H9 (cell line): Measurements from ENCODE around the gene PAFAH1B1. TPM values are rescaled to one million over a fixed set of nuclear protein-coding genes. Genes with fewer than 3 reads are reported as not detected.
A peak's percentile ranks its signal among the peaks of the same experiment; 100 is the strongest.

Source experiments
- DNase-seq: peaks from one replicate; pipeline ENCODE4 v3.0.0-alpha.2; 2017
- H2AFZ ChIP-seq: one replicate; pipeline ENCODE4 v1.6.1; 2013; ENCODE audit warnings: mild to moderate bottlenecking, low read length, control low read depth, moderate library complexity
- H2AK5ac ChIP-seq: 2 replicates; pipeline ENCODE4 v1.6.1; 2013; ENCODE audit warnings: low read length, control low read depth, mixed read lengths; ENCODE audit not compliant: insufficient read length
- H2BK120ac ChIP-seq: one replicate; pipeline ENCODE4 v1.6.1; 2013; ENCODE audit warnings: low read depth, mild to moderate bottlenecking, low read length, control low read depth, inconsistent platforms; ENCODE audit not compliant: poor library complexity, severe bottlenecking
- H2BK12ac ChIP-seq: 2 replicates; pipeline ENCODE4 v1.6.1; 2013; ENCODE audit warnings: low read length, control low read depth, mixed read lengths, low read depth; ENCODE audit not compliant: insufficient read length
- H2BK15ac ChIP-seq: 2 replicates; pipeline ENCODE4 v1.6.1; 2013; ENCODE audit warnings: low read depth, low read length, control low read depth
- H2BK20ac ChIP-seq: one replicate; pipeline ENCODE4 v1.6.1; 2013; ENCODE audit warnings: low read depth, mild to moderate bottlenecking, low read length, control low read depth, inconsistent platforms; ENCODE audit not compliant: poor library complexity, severe bottlenecking
- H2BK5ac ChIP-seq: 2 replicates; pipeline ENCODE4 v1.6.1; 2013; ENCODE audit warnings: low read length, control low read depth, mixed read lengths; ENCODE audit not compliant: insufficient read length
- H3K14ac ChIP-seq: 2 replicates; pipeline ENCODE4 v1.6.1; 2013; ENCODE audit warnings: low read length, control low read depth; ENCODE audit not compliant: insufficient read depth
- H3K18ac ChIP-seq: 2 replicates; pipeline ENCODE4 v1.6.1; 2013; ENCODE audit warnings: low read depth, mild to moderate bottlenecking, mixed read lengths, low read length, control low read depth; ENCODE audit not compliant: insufficient read length
- H3K23ac ChIP-seq: 2 replicates; pipeline ENCODE4 v1.6.1; 2013; ENCODE audit warnings: low read length, control low read depth, mixed read lengths, low read depth; ENCODE audit not compliant: insufficient read length
- H3K23me2 ChIP-seq: 2 replicates; pipeline ENCODE4 v1.6.1; 2013; ENCODE audit warnings: low read depth, mild to moderate bottlenecking, mixed read lengths, low read length, control low read depth; ENCODE audit not compliant: insufficient read length, poor library complexity, severe bottlenecking
- H3K27ac ChIP-seq: 2 replicates; pipeline ENCODE4 v1.5.1; 2013; ENCODE audit warnings: low read length, control low read depth, mixed read lengths, low read depth; ENCODE audit not compliant: insufficient read length
- H3K27me3 ChIP-seq: 2 replicates; pipeline ENCODE4 v1.6.1; 2013; ENCODE audit warnings: low read length, control low read depth, inconsistent platforms; ENCODE audit not compliant: insufficient read depth
- H3K4ac ChIP-seq: 2 replicates; pipeline ENCODE4 v1.6.1; 2013; ENCODE audit warnings: low read depth, mild to moderate bottlenecking, control low read depth, inconsistent platforms, low read length, moderate library complexity
- H3K4me1 ChIP-seq: 2 replicates; pipeline ENCODE4 v1.6.1; 2013; ENCODE audit warnings: low read length, control low read depth, inconsistent platforms; ENCODE audit not compliant: insufficient read depth
- H3K4me2 ChIP-seq: 2 replicates; pipeline ENCODE4 v1.6.1; 2013; ENCODE audit warnings: low read length, control low read depth, mixed read lengths; ENCODE audit not compliant: insufficient read length, insufficient read depth
- H3K56ac ChIP-seq: 2 replicates; pipeline ENCODE4 v1.6.1; 2013; ENCODE audit warnings: low read depth, mild to moderate bottlenecking, mixed read lengths, low read length, control low read depth; ENCODE audit not compliant: insufficient read length
- H3K79me1 ChIP-seq: 2 replicates; pipeline ENCODE4 v1.6.1; 2013; ENCODE audit warnings: low read depth, mild to moderate bottlenecking, moderate library complexity, low read length, control low read depth, inconsistent platforms; ENCODE audit not compliant: insufficient read depth, poor library complexity, severe bottlenecking
- H3K79me2 ChIP-seq: 2 replicates; pipeline ENCODE4 v1.6.1; 2013; ENCODE audit warnings: low read length, control low read depth, inconsistent platforms; ENCODE audit not compliant: insufficient read depth
- H3K9ac ChIP-seq: 2 replicates; pipeline ENCODE4 v1.6.1; 2013; ENCODE audit warnings: low read length, control low read depth, mixed read lengths; ENCODE audit not compliant: insufficient read length; ENCODE audit errors: extremely low read depth
- H3K9me3 ChIP-seq: one replicate; pipeline ENCODE4 v1.6.1; 2013; ENCODE audit warnings: low read depth, low read length, inconsistent platforms; ENCODE audit not compliant: control insufficient read depth
- H3T11ph ChIP-seq: one replicate; pipeline ENCODE4 v1.6.1; 2013; ENCODE audit warnings: mild to moderate bottlenecking, low read length, control low read depth, inconsistent platforms
- H4K20me1 ChIP-seq: one replicate; pipeline ENCODE4 v1.6.1; 2013; ENCODE audit not compliant: control insufficient read depth, insufficient read length, insufficient read depth
- H4K5ac ChIP-seq: 2 replicates; pipeline ENCODE4 v1.6.1; 2013; ENCODE audit warnings: low read depth, mild to moderate bottlenecking, mixed read lengths, low read length, control low read depth; ENCODE audit not compliant: insufficient read length
- H4K8ac ChIP-seq: replicated peaks from 2 replicates; pipeline ENCODE4 v1.6.1; 2013; ENCODE audit warnings: low read length, control low read depth, mixed read lengths, low read depth; ENCODE audit not compliant: insufficient read length
- H4K91ac ChIP-seq: 2 replicates; pipeline ENCODE4 v1.6.1; 2013; ENCODE audit warnings: low read depth, mild to moderate bottlenecking, moderate library complexity, mixed read lengths, low read length, control low read depth; ENCODE audit not compliant: insufficient read length
- H3K27ac Mint-ChIP-seq, 3 experiments: 2 replicates in 2 of 3; 3 replicates in 1 of 3; pipeline ENCODE4 v1.8.0; 2020 to 2021; ENCODE audit warnings: mixed read lengths in 3 of 3, mild to moderate bottlenecking in 1 of 3, moderate library complexity in 1 of 3
- H3K27me3 Mint-ChIP-seq: 2 replicates; pipeline ENCODE4 v1.8.0; 2021; ENCODE audit warnings: low read depth, mild to moderate bottlenecking, moderate library complexity, mixed read lengths
- H3K36me3 Mint-ChIP-seq, 3 experiments: 2 replicates in 2 of 3; 3 replicates in 1 of 3; pipeline ENCODE4 v1.8.0; 2020 to 2021; ENCODE audit warnings: low read depth in 3 of 3, mixed read lengths in 3 of 3; ENCODE audit not compliant: insufficient read depth in 1 of 3
- H3K4me1 Mint-ChIP-seq, 2 experiments: 2 replicates each; pipeline ENCODE4 v1.8.0; 2020; ENCODE audit warnings: mixed read lengths in 2 of 2
- H3K4me3 Mint-ChIP-seq, 2 experiments: 2 replicates in 1 of 2; 3 replicates in 1 of 2; pipeline ENCODE4 v1.8.0; 2020 to 2021; ENCODE audit warnings: mild to moderate bottlenecking in 2 of 2, mixed read lengths in 2 of 2, moderate library complexity in 1 of 2
- H3K9me3 Mint-ChIP-seq, 2 experiments: 2 replicates in 1 of 2; 3 replicates in 1 of 2; pipeline ENCODE4 v1.8.0; 2020; ENCODE audit warnings: mild to moderate bottlenecking in 2 of 2, mixed read lengths in 2 of 2, moderate library complexity in 1 of 2
- WGBS: extraction: QIAGEN DNeasy Blood & Tissue Kit; methylation state at CpG from one replicate; pipeline ENCODE4 v1.1.7; 2013; ENCODE audit warnings: missing lambda C conversion rate, low lambda C conversion rate, mixed read lengths; ENCODE audit not compliant: insufficient read length; ENCODE audit errors: extremely low coverage; 5-methylcytosine and 5-hydroxymethylcytosine counted together
- total RNA-seq: library from RNA; stranded (reverse); gene quantifications from 2 replicates; pipeline ENCODE4 v1.2.1, GENCODE V29; 2021
- TF ChIP-seq, protein P1 (sequence below): fragments of 200-600 bp; sonication (generic); conservative IDR thresholded peaks from 3 replicates; pipeline ENCODE4 v1.8.0; 2021; ENCODE audit warnings: antibody characterized with exemption, mild to moderate bottlenecking

The PAFAH1B1 gene
- total RNA-seq, 1 experiment from 2014 or later = 134 TPM

DNA sequence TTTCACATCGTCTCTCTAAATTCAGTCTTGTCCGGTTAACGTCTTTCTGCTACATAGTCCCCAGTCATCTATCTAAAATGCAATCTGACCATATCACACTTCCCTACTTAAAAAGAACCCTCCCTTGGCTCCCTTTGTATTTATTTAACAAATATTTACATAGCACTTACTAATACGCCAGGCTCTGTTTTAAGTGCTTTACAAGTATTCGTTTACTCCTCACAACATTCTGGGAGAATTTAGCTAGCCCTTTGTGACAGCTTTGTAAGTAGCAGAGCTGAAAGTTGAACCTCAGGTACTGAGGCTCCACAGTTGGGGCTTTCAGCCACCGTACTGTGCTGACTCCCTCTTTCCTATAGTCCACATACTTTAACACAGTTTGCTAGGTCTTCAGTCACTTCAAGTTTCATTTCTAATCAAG, 9.2 kb downstream of the PAFAH1B1 start:
- Histone ChIP-seq H2BK120ac (no peak overlapping the region), H3K23me2 (no peaks in the 10 kb centered on the region), H4K91ac (no peak overlapping the region), H2BK5ac (no peak overlapping the region), H3K4me1 (no peaks in the 10 kb centered on the region), H3K9me3 (no peaks in the 10 kb centered on the region), H3K14ac (no peak overlapping the region), H3T11ph (no peak overlapping the region), H2AK5ac (no peak overlapping the region), H3K56ac (no peak overlapping the region), H3K23ac (no peak overlapping the region), H3K79me1 (peaks cover 4% of the 10 kb centered on the region), H3K27me3 (no peaks in the 10 kb centered on the region), H2BK20ac (no peak overlapping the region), H2BK12ac (no peak overlapping the region), H2AFZ (no peak overlapping the region), H3K18ac (no peak overlapping the region), H4K8ac (no peak overlapping the region), H2BK15ac (no peak overlapping the region), H3K27ac (no peak overlapping the region), H3K9ac (no peak overlapping the region), H4K5ac (no peak overlapping the region), H4K20me1 (no peaks in the 10 kb centered on the region), H3K4ac (no peak overlapping the region), H3K4me2 (no peak overlapping the region), H3K79me2 (peaks cover 74% of the 10 kb centered on the region; the same call in 1 of the 2 replicates)
- peaks cover 0 to 2% (median 2%) of the 10 kb centered on the region in 3 experiments; a peak in 4 of 7 replicates for H3K36me3 Mint-ChIP-seq
- no peaks in the 10 kb centered on the region for H3K27me3 Mint-ChIP-seq
- no peaks in the 10 kb centered on the region for H3K9me3 Mint-ChIP-seq
- 100% methylated on average over 3 of the region's 6 CpGs for WGBS
- no peak overlapping the region for H3K4me3 Mint-ChIP-seq
- DNase-seq = no peak
- peaks cover 26 to 35% of the 10 kb centered on the region in 2 experiments for H3K4me1 Mint-ChIP-seq
- TF ChIP-seq, protein P1, sequence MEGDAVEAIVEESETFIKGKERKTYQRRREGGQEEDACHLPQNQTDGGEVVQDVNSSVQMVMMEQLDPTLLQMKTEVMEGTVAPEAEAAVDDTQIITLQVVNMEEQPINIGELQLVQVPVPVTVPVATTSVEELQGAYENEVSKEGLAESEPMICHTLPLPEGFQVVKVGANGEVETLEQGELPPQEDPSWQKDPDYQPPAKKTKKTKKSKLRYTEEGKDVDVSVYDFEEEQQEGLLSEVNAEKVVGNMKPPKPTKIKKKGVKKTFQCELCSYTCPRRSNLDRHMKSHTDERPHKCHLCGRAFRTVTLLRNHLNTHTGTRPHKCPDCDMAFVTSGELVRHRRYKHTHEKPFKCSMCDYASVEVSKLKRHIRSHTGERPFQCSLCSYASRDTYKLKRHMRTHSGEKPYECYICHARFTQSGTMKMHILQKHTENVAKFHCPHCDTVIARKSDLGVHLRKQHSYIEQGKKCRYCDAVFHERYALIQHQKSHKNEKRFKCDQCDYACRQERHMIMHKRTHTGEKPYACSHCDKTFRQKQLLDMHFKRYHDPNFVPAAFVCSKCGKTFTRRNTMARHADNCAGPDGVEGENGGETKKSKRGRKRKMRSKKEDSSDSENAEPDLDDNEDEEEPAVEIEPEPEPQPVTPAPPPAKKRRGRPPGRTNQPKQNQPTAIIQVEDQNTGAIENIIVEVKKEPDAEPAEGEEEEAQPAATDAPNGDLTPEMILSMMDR = no peak
- H3K27ac Mint-ChIP-seq = peak overlapping the region in 1 of 3 experiments; percentile 56; a peak in 3 of 7 replicates
